H1 (cell line): ENCODE results near the gene FAM219A. TPM values are rescaled to one million over a fixed set of nuclear protein-coding genes. Genes with fewer than 3 reads are reported as not detected.

Experiments
- CTCF ChIA-PET: fragments of 300-600 bp; sonication (Branson Sonifier 250); formaldehyde crosslinking; loops from one replicate; lab custom pipeline; 2021; ENCODE audit not compliant: partially characterized antibody; lab: Charles Lee
- POLR2A ChIA-PET: fragments of 300-600 bp; sonication (Branson Sonifier 250); formaldehyde crosslinking; loops from one replicate; lab custom pipeline; 2021; ENCODE audit warnings: inconsistent platforms; ENCODE audit not compliant: partially characterized antibody; lab: Charles Lee
- DNase-seq, 2 experiments: peaks; one replicate each; pipeline versions ENCODE4 v3.0.0 to v3.0.0-alpha.2; 2010 to 2022; ENCODE audit warnings: low spot score in 2 of 2, low read depth in 1 of 2, mixed read lengths in 1 of 2
- FAIRE-seq: peaks from 2 replicates; lab custom pipeline; 2011; peaks lifted over from hg19 to GRCh38; lab: Jason Lieb, UNC
- H2AFZ ChIP-seq: 2 replicates; pipeline ENCODE4 v1.8.1; 2012; ENCODE audit warnings: low read length, inconsistent platforms
- H2AK5ac ChIP-seq: 2 replicates; pipeline ENCODE4 v1.6.1; 2013; ENCODE audit warnings: low read depth, low read length
- H2BK120ac ChIP-seq: replicated peaks from 2 replicates; pipeline ENCODE3; 2013; ENCODE audit warnings: low read depth, low read length, inconsistent platforms
- H2BK12ac ChIP-seq: 2 replicates; pipeline ENCODE4 v1.6.1; 2013; ENCODE audit warnings: low read depth, low read length
- H2BK15ac ChIP-seq: 2 replicates; pipeline ENCODE4 v1.6.1; 2013; ENCODE audit warnings: low read length
- H2BK20ac ChIP-seq: 2 replicates; pipeline ENCODE4 v1.6.1; 2013; ENCODE audit warnings: low read length
- H2BK5ac ChIP-seq: 2 replicates; pipeline ENCODE4 v1.6.1; 2013; ENCODE audit warnings: low read depth, low read length
- H3K14ac ChIP-seq: 2 replicates; pipeline ENCODE4 v1.6.1; 2013; ENCODE audit warnings: inconsistent platforms; ENCODE audit not compliant: insufficient read length
- H3K18ac ChIP-seq: 2 replicates; pipeline ENCODE4 v1.6.1; 2013; ENCODE audit warnings: low read length; ENCODE audit errors: extremely low read depth
- H3K23ac ChIP-seq: 2 replicates; pipeline ENCODE4 v1.6.1; 2013; ENCODE audit warnings: inconsistent platforms; ENCODE audit not compliant: insufficient read length
- H3K23me2 ChIP-seq: 2 replicates; pipeline ENCODE4 v1.6.1; 2013; ENCODE audit warnings: low read depth, low read length
- H3K27ac ChIP-seq: 2 replicates; pipeline ENCODE4 v1.6.1; 2011; ENCODE audit warnings: low read depth, low read length, inconsistent platforms
- H3K27me3 ChIP-seq, 4 experiments: replicated peaks in 1 of 4; 1 replicate in 1 of 4; 2 replicates in 3 of 4; pipeline versions ENCODE4 v1.6.1 to v1.8.1; 2011 to 2013; ENCODE audit warnings: low read length in 3 of 4, mild to moderate bottlenecking in 3 of 4, inconsistent platforms in 2 of 4, mixed read lengths in 2 of 4, moderate library complexity in 1 of 4; ENCODE audit not compliant: control insufficient read depth in 3 of 4, insufficient read depth in 3 of 4; ENCODE audit errors: extremely low read depth in 1 of 4
- H3K36me3 ChIP-seq, 4 experiments: 2 replicates each; pipeline versions ENCODE4 v1.6.1 to v1.8.1; 2011 to 2013; ENCODE audit warnings: mild to moderate bottlenecking in 4 of 4, low read length in 3 of 4, moderate library complexity in 2 of 4, control low read depth in 1 of 4, inconsistent platforms in 1 of 4; ENCODE audit not compliant: insufficient read depth in 4 of 4, control insufficient read depth in 2 of 4
- H3K4ac ChIP-seq: replicated peaks from 2 replicates; pipeline ENCODE3; 2013; ENCODE audit warnings: low read length, low read depth, mixed read lengths, inconsistent platforms; ENCODE audit not compliant: insufficient read length
- H3K4me1 ChIP-seq, 4 experiments: replicated peaks in 1 of 4; 1 replicate in 1 of 4; 2 replicates in 3 of 4; pipeline versions ENCODE4 v1.6.1 to v1.8.1; 2011 to 2013; ENCODE audit warnings: low read length in 3 of 4, inconsistent platforms in 2 of 4, mixed read lengths in 1 of 4; ENCODE audit not compliant: insufficient read depth in 4 of 4, control insufficient read depth in 3 of 4
- H3K4me2 ChIP-seq, 2 experiments: 2 replicates each; pipeline versions ENCODE4 v1.6.1 to v1.8.1; 2011 to 2013; ENCODE audit warnings: low read depth in 2 of 2, low read length in 2 of 2, control low read depth in 1 of 2, inconsistent platforms in 1 of 2, mild to moderate bottlenecking in 1 of 2; ENCODE audit not compliant: insufficient read depth in 1 of 2
- H3K4me3 ChIP-seq, 4 experiments: fragments of 200-600, 300-600 bp in 1 of 4; sonication (generic), shearing (Covaris generic), sonication (Bioruptor Twin) in 1 of 4; 2 replicates each; pipeline versions ENCODE4 v1.5.1 to v1.8.1; 2011 to 2016; ENCODE audit warnings: low read length in 4 of 4, low read depth in 3 of 4, control low read depth in 2 of 4, inconsistent platforms in 2 of 4, mild to moderate bottlenecking in 2 of 4, mixed read lengths in 1 of 4, moderate library complexity in 1 of 4; ENCODE audit not compliant: insufficient read depth in 2 of 4; ENCODE audit errors: extremely low read depth in 1 of 4
- H3K56ac ChIP-seq: replicated peaks from 2 replicates; pipeline ENCODE3; 2013; ENCODE audit warnings: low read depth, mild to moderate bottlenecking, mixed read lengths, low read length, inconsistent platforms; ENCODE audit not compliant: insufficient read length
- H3K79me1 ChIP-seq: 2 replicates; pipeline ENCODE4 v1.6.1; 2013; ENCODE audit warnings: low read depth, low read length, control low read depth
- H3K79me2 ChIP-seq, 2 experiments: 2 replicates each; pipeline versions ENCODE4 v1.6.1 to v1.8.1; 2012 to 2013; ENCODE audit warnings: low read length in 2 of 2, mild to moderate bottlenecking in 2 of 2, inconsistent platforms in 1 of 2; ENCODE audit not compliant: insufficient read depth in 2 of 2, control insufficient read depth in 1 of 2
- H3K9ac ChIP-seq, 4 experiments: replicated peaks in 1 of 4; 1 replicate in 1 of 4; 2 replicates in 3 of 4; pipeline versions ENCODE4 v1.6.1 to v1.8.1; 2011 to 2013; ENCODE audit warnings: low read depth in 3 of 4, low read length in 3 of 4, control low read depth in 2 of 4, mild to moderate bottlenecking in 2 of 4, moderate library complexity in 2 of 4, inconsistent platforms in 1 of 4; ENCODE audit errors: extremely low read depth in 1 of 4
- H3K9me3 ChIP-seq, 2 experiments: 2 replicates each; pipeline versions ENCODE4 v1.6.1 to v1.8.1; 2012 to 2013; ENCODE audit warnings: mild to moderate bottlenecking in 2 of 2, moderate library complexity in 2 of 2, control low read depth in 1 of 2, inconsistent platforms in 1 of 2, low read depth in 1 of 2, low read length in 1 of 2, mixed read lengths in 1 of 2; ENCODE audit not compliant: insufficient read depth in 2 of 2
- H4K20me1 ChIP-seq, 2 experiments: replicated peaks in 1 of 2; 2 replicates each; pipeline versions ENCODE3 to v1.8.1; 2011 to 2013; ENCODE audit warnings: inconsistent platforms in 2 of 2, low read length in 2 of 2, mild to moderate bottlenecking in 1 of 2; ENCODE audit not compliant: insufficient read depth in 2 of 2, control insufficient read depth in 1 of 2
- H4K5ac ChIP-seq: 2 replicates; pipeline ENCODE4 v1.6.1; 2013; ENCODE audit warnings: low read length, low read depth, mixed read lengths, inconsistent platforms; ENCODE audit not compliant: insufficient read length
- H4K8ac ChIP-seq: 2 replicates; pipeline ENCODE4 v1.8.0; 2013; ENCODE audit warnings: mild to moderate bottlenecking, moderate library complexity, low read length, inconsistent platforms; ENCODE audit not compliant: insufficient read depth; ENCODE audit errors: extremely low read depth
- H4K91ac ChIP-seq: replicated peaks from 2 replicates; pipeline ENCODE3; 2013; ENCODE audit warnings: low read length, mixed read lengths, inconsistent platforms; ENCODE audit not compliant: insufficient read length
- ATF2 ChIP-seq: IDR thresholded peaks from 2 replicates; pipeline ENCODE4 v1.6.1; 2012; ENCODE audit warnings: low read length, inconsistent platforms
- BACH1 ChIP-seq: IDR thresholded peaks from 2 replicates; pipeline ENCODE4 v1.6.1; 2012; ENCODE audit warnings: low read length, improper control_type of control experiment
- BCL11A ChIP-seq, 2 experiments: IDR thresholded peaks; one replicate each; pipeline ENCODE4 v1.6.1; 2011; ENCODE audit warnings: low read depth in 2 of 2, low read length in 2 of 2, mild to moderate bottlenecking in 2 of 2
- CREB1 ChIP-seq: IDR thresholded peaks from 2 replicates; pipeline ENCODE4 v1.6.1; 2012; ENCODE audit warnings: inconsistent platforms
- KDM5A ChIP-seq: fragments of 200-600 bp; IDR thresholded peaks from 2 replicates; pipeline ENCODE4 v1.7.1; 2012; ENCODE audit warnings: mild to moderate bottlenecking, low read length, inconsistent platforms, mixed read lengths
- MAFK ChIP-seq: IDR thresholded peaks from 2 replicates; pipeline ENCODE4 v1.6.1; 2012; ENCODE audit warnings: low read depth, mild to moderate bottlenecking, improper control_type of control experiment, low read length
- POLR2AphosphoS5 ChIP-seq: IDR thresholded peaks from 2 replicates; pipeline ENCODE4 v1.6.1; 2011; ENCODE audit warnings: low read depth, low read length
- RBBP5 ChIP-seq: IDR thresholded peaks from 2 replicates; pipeline ENCODE4 v1.7.1; 2012; ENCODE audit warnings: low read depth, mild to moderate bottlenecking, inconsistent platforms, low read length, moderate library complexity, borderline replicate concordance
- TAF1 ChIP-seq: IDR thresholded peaks from 2 replicates; pipeline ENCODE4 v1.6.1; 2011; ENCODE audit warnings: mild to moderate bottlenecking, low read depth, low read length
- polyA plus RNA-seq, 7 experiments: library from polyadenylated mRNA; depleted of rRNA in 3 of 7; stranded (reverse) in 5 of 7; unstranded in 2 of 7; fragments of >200 nt in 5 of 7; fragments of 200-250 nt in 2 of 7; gene quantifications; 1 replicate in 5 of 7; 2 replicates in 1 of 7; 4 replicates in 1 of 7; pipeline versions ENCODE4 v1.2.1 to v1.2.3, GENCODE V29; 2011 to 2013; ENCODE audit warnings: missing spikeins in 2 of 7, mixed read lengths in 2 of 7
- total RNA-seq: library from RNA; stranded (reverse); fragmentation: NEBNext Ultra II Directional; extraction: Animal tissue kit (Norgen Biotek cat#: 25700); gene quantifications from 2 replicates; pipeline ENCODE4 v1.2.1, GENCODE V29; 2021

The FAM219A gene
- total and polyA plus RNA-seq, 2 of the 8 experiments (the other 6 are each of a cell fraction or from before 2014, with no cell fraction given): 7.7 to 10.4 TPM

GRCh38 chr9:34440017-34440416, 18.4 kb downstream of the FAM219A start:
- DNase-seq: no peak
- no peak for FAIRE-seq
- Histone ChIP-seq H2BK120ac (no peak overlapping the region), H4K91ac (no peak overlapping the region), H3K79me1 (no peaks in the 10 kb centered on the region), H4K20me1 (no peaks in the 10 kb centered on the region), H4K5ac (no peak overlapping the region), H2BK12ac (no peak overlapping the region), H3K79me2 (no peaks in the 10 kb centered on the region), H3K23ac (no peak overlapping the region), H3K27ac (no peak overlapping the region), H2AFZ (no peak overlapping the region), H2BK15ac (no peak overlapping the region), H2BK5ac (no peak overlapping the region), H2BK20ac (no peak overlapping the region), H3K56ac (no peak overlapping the region), H3K23me2 (no peaks in the 10 kb centered on the region), H3K9me3 (no peaks in the 10 kb centered on the region), H3K18ac (no peak overlapping the region), H3K4me3 (no peak overlapping the region)
- POLR2A ChIA-PET: no interaction called here
- CTCF ChIA-PET: interaction anchor here (0.9 to 4.6 kb wide), 22 partner anchors 8 to 163 kb away, joined by 3 to 62 read pairs (median 4); no protein-coding TSS in a partner anchor
- TF ChIP-seq ATF2: no peak
- TF ChIP-seq BACH1: no peak
- TF ChIP-seq CREB1: no peak
- TF ChIP-seq RBBP5: no peak
- no peak for TF ChIP-seq POLR2AphosphoS5
- TF ChIP-seq KDM5A: no peak
- TF ChIP-seq TAF1: no peak
- no peak for TF ChIP-seq BCL11A (IDR thresholded peaks at IDR 0.05; ENCODE audit: low read depth in 2 of 2, low read length in 2 of 2)
- TF ChIP-seq MAFK: no peak
- TF ChIP-seq, all 59 proteins: peak for 0
- H3K4me1 ChIP-seq: peaks cover 0 to 5% (median 4%) of the 10 kb centered on the region in 4 experiments; a peak in 4 of 7 replicates
- no peak overlapping the region; the same call in 1 of the 2 replicates for H4K8ac ChIP-seq
- H2AK5ac ChIP-seq: no peak overlapping the region
- no peak overlapping the region for H3K4ac ChIP-seq
- no peak overlapping the region for H3K9ac ChIP-seq
- no peaks in the 10 kb centered on the region for H3K27me3 ChIP-seq
- no peak overlapping the region for H3K4me2 ChIP-seq
- no peaks in the 10 kb centered on the region; a peak in 1 of 8 replicates for H3K36me3 ChIP-seq
- H3K14ac ChIP-seq: no peak overlapping the region
